ENCODE measurements around the gene CANX.
A peak's percentile ranks its signal among the peaks of the same experiment; 100 is the strongest.
"Not testable (repeated sequence)": the region's sequence is repeated elsewhere in the genome, so short reads cannot be mapped to it uniquely, and the experiment has no call there.

Gene CANX

GRCh38 chr5:179697993-179698934 is 503 bp upstream of the CANX start:
- DNase-seq (ENCODE audit: low read depth in 2 of 2), result peak; percentile 96 to 98

- DNase-seq (ENCODE audit: low read depth in 2 of 2), result peak; percentile 28 to 34
Measured at GRCh38 chr5:179699616-179700237, 960 bp downstream of the CANX start.

GRCh38 chr5:179700401-179700918 is 1.7 kb downstream of the CANX start:
- no peak for DNase-seq (ENCODE audit: low read depth in 2 of 2)

- DNase-seq (ENCODE audit: low read depth in 2 of 2), result no peak
Measured at GRCh38 chr5:179716286-179716685, 17.5 kb downstream of the CANX start.

GRCh38 chr5:179720222-179720621 is 21.5 kb downstream of the CANX start:
- no peak for DNase-seq (ENCODE audit: low read depth in 2 of 2)

GRCh38 chr5:179724163-179724562 is 25.4 kb downstream of the CANX start:
- DNase-seq (ENCODE audit: low read depth in 2 of 2), result no peak

- no peak for DNase-seq (ENCODE audit: low read depth in 2 of 2)
Measured at GRCh38 chr5:179727106-179727505, 28.3 kb downstream of the CANX start.

GRCh38 chr5:179729303-179729702 is 30.5 kb downstream of the CANX start:
- DNase-seq (ENCODE audit: low read depth in 2 of 2), result no peak

GRCh38 chr5:179729727-179730126 is 31.0 kb downstream of the CANX start:
- no peak for DNase-seq (ENCODE audit: low read depth in 2 of 2)

GRCh38 chr5:179730356-179730755 is 31.6 kb downstream of the CANX start:
- no peak for DNase-seq (ENCODE audit: low read depth in 2 of 2)

- no peak for DNase-seq (ENCODE audit: low read depth in 2 of 2)
Measured at GRCh38 chr5:179730852-179731251, 32.1 kb downstream of the CANX start.

- peak; percentile 13 to 14 for DNase-seq (ENCODE audit: low read depth in 2 of 2)
Measured at GRCh38 chr5:179731791-179732411, 33.1 kb downstream of the CANX start.

GRCh38 chr5:179732412-179732917 is 33.7 kb downstream of the CANX start, which contains the start of gene MAML1:
MAML1 (plus strand) TSS chr5:179732822; CDS start chr5:179733113, 291 bp downstream.
- DNase-seq (ENCODE audit: low read depth in 2 of 2), result peak; percentile 98 to 99

- DNase-seq (ENCODE audit: low read depth in 2 of 2), result peak; percentile 16 to 24
Measured at GRCh38 chr5:179732918-179733771, 34.4 kb downstream of the CANX start.

GRCh38 chr5:179733772-179734126 is 35.0 kb downstream of the CANX start:
- no peak for DNase-seq (ENCODE audit: low read depth in 2 of 2)

GRCh38 chr5:179734536-179735164 is 35.9 kb downstream of the CANX start:
- DNase-seq (ENCODE audit: low read depth in 2 of 2), result no peak

GRCh38 chr5:179738742-179739141 is 40.0 kb downstream of the CANX start:
- no peak for DNase-seq (ENCODE audit: low read depth in 2 of 2)

GRCh38 chr5:179744106-179744505 is 45.3 kb downstream of the CANX start:
- DNase-seq (ENCODE audit: low read depth in 2 of 2), result not testable (repeated sequence)

- no peak for DNase-seq (ENCODE audit: low read depth in 2 of 2)
Measured at GRCh38 chr5:179746872-179747271, 48.1 kb downstream of the CANX start.

GRCh38 chr5:179747811-179748210 is 49.0 kb downstream of the CANX start:
- DNase-seq (ENCODE audit: low read depth in 2 of 2), result no peak
